Sigmoid colon (tissue), 4 donors: ENCODE data around the gene SEMA3F.

Experiments
- POLR2A ChIP-seq, 2 donors: fragments of 450-650 bp; IDR thresholded peaks; one replicate each; pipeline ENCODE4 v1.6.1; 2016; ENCODE audit warnings: antibody characterized with exemption in 2 of 2, mild to moderate bottlenecking in 2 of 2, moderate library complexity in 2 of 2
- POLR2AphosphoS5 ChIP-seq, 4 donors: sonication (generic); formaldehyde crosslinking; IDR thresholded peaks; one replicate each; pipeline ENCODE4 v1.6.1; 2017; ENCODE audit warnings: antibody characterized with exemption in 4 of 4
- TF ChIP-seq, protein P1 (sequence below), 4 experiments: fragments of 450-650 bp in 3 of 4; fragments of 200-600 bp in 1 of 4; IDR thresholded peaks; one replicate each; pipeline ENCODE4 v1.5.1; 2016 to 2019; ENCODE audit warnings: antibody characterized with exemption in 4 of 4, mild to moderate bottlenecking in 3 of 4, moderate library complexity in 2 of 4

DNA sequence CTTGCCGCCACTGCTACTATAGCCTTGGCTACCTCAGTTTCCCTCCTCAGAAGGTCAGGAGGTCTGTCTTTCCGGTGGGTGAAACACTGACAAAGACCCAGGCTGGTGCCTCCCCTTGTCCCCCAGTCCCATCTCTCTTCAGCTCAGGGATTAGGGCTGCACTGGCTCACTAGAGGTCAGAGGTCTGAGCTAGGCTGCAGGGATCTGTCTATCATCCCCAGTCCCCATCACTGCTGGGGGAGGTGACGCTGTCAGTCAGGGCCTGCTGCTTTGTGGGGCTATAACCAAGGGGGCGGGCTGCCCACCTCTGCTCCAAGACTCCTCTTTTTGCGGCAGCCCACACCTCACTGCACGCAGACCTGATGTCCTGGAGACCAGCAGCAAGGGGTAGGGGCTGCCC lies 13.7 kb downstream of the SEMA3F start:
- TF ChIP-seq, protein P1, sequence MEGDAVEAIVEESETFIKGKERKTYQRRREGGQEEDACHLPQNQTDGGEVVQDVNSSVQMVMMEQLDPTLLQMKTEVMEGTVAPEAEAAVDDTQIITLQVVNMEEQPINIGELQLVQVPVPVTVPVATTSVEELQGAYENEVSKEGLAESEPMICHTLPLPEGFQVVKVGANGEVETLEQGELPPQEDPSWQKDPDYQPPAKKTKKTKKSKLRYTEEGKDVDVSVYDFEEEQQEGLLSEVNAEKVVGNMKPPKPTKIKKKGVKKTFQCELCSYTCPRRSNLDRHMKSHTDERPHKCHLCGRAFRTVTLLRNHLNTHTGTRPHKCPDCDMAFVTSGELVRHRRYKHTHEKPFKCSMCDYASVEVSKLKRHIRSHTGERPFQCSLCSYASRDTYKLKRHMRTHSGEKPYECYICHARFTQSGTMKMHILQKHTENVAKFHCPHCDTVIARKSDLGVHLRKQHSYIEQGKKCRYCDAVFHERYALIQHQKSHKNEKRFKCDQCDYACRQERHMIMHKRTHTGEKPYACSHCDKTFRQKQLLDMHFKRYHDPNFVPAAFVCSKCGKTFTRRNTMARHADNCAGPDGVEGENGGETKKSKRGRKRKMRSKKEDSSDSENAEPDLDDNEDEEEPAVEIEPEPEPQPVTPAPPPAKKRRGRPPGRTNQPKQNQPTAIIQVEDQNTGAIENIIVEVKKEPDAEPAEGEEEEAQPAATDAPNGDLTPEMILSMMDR (IDR thresholded peaks at IDR 0.05), result no peak
- TF ChIP-seq POLR2AphosphoS5 (IDR thresholded peaks at IDR 0.05) (no peak), POLR2A (IDR thresholded peaks at IDR 0.05) (no peak)
